Glomerular visceral epithelial cell (primary cell): ENCODE results near the gene ARL5A.

Source experiments
- DNase-seq: peaks from one replicate; pipeline ENCODE4 v3.0.0-alpha.2; 2016; ENCODE audit errors: extremely low spot score

Gene ARL5A

GRCh38 chr2:151766437-151767153 lies 61.6 kb downstream of the ARL5A start:
- DNase-seq, result no peak

GRCh38 chr2:151765760-151766410 lies 62.3 kb downstream of the ARL5A start:
- no peak for DNase-seq

- no peak for DNase-seq
Observed at GRCh38 chr2:151762694-151763093, 65.5 kb downstream of the ARL5A start.

GRCh38 chr2:151761687-151762086 lies 66.5 kb downstream of the ARL5A start:
- no peak for DNase-seq

- no peak for DNase-seq
Observed at GRCh38 chr2:151761193-151761592, 67.0 kb downstream of the ARL5A start.

- DNase-seq, result no peak
Observed at GRCh38 chr2:151760139-151760650, 68.0 kb downstream of the ARL5A start.

GRCh38 chr2:151758744-151759143 lies 69.5 kb downstream of the ARL5A start:
- DNase-seq, result no peak

- DNase-seq, result no peak
Observed at GRCh38 chr2:151757861-151758260, 70.4 kb downstream of the ARL5A start.

- no peak for DNase-seq
Observed at GRCh38 chr2:151756820-151757219, 71.4 kb downstream of the ARL5A start.

- DNase-seq, result no peak
Observed at GRCh38 chr2:151754253-151754897, 73.8 kb downstream of the ARL5A start.

GRCh38 chr2:151753540-151753939 lies 74.7 kb downstream of the ARL5A start:
- no peak for DNase-seq
